Ovary (tissue), 9 donors: ENCODE results near the gene MUC2. TPM values are rescaled to one million over a fixed set of nuclear protein-coding genes. Genes with fewer than 3 reads are reported as not detected.

ENCODE experiments used
- DNase-seq, 5 donors: peaks; one replicate each; pipeline ENCODE4 v3.0.0-alpha.2; 2019 to 2020
- H3K27ac ChIP-seq, 2 donors: fragments of 200-600 bp; one replicate each; pipeline versions ENCODE4 v1.5.1 to v1.8.0; 2019 to 2022
- H3K27me3 ChIP-seq: fragments of 200-600 bp; one replicate; pipeline ENCODE4 v1.8.0; 2022
- H3K36me3 ChIP-seq: fragments of 200-600 bp; sonication (generic); one replicate; pipeline ENCODE4 v1.5.1; 2019
- H3K4me1 ChIP-seq: one replicate; pipeline ENCODE4 v1.8.1; 2013; ENCODE audit warnings: mild to moderate bottlenecking, moderate library complexity; ENCODE audit not compliant: insufficient read depth
- H3K4me3 ChIP-seq: fragments of 200-600 bp; sonication (generic); one replicate; pipeline ENCODE4 v1.5.1; 2017
- H3K9me3 ChIP-seq, 2 donors: fragments of 200-600 bp in 1 of 2; sonication (generic) in 1 of 2; one replicate each; pipeline versions ENCODE4 v1.5.1 to v1.8.1; 2013 to 2019; ENCODE audit warnings: mild to moderate bottlenecking in 1 of 2, moderate library complexity in 1 of 2
- EP300 ChIP-seq: sonication (generic); formaldehyde crosslinking; IDR thresholded peaks from one replicate; pipeline ENCODE4 v1.6.1; 2017; ENCODE audit warnings: antibody characterized with exemption
- POLR2A ChIP-seq: fragments of 450-650 bp; IDR thresholded peaks from one replicate; pipeline ENCODE4 v1.6.1; 2017; ENCODE audit warnings: antibody characterized with exemption, mild to moderate bottlenecking, moderate library complexity
- WGBS, 3 donors: extraction: QIAGEN DNeasy Blood & Tissue Kit in 1 of 3; methylation state at CpG; one replicate each; pipeline versions ENCODE4 v1.1.5 to v1.1.7; 2013 to 2017; 5-methylcytosine and 5-hydroxymethylcytosine counted together
- intact Hi-C, 4 donors: fragments of 100-400 bp; cut with DNase I; formaldehyde crosslinking; loops; one replicate each; pipeline versions ENCODE4 v1.11.0 to v1.15.1; 2022 to 2023
- polyA plus RNA-seq, 2 donors: library from polyadenylated mRNA; stranded (reverse); fragments of 200-250 nt in 1 of 2; fragments of 350-450 nt in 1 of 2; fragmentation: Illumina TruSeq in 1 of 2; extraction: RNeasy Lipid Tissue Mini Kit (QIAGEN cat#74804) in 1 of 2; gene quantifications; one replicate each; pipeline ENCODE4 v1.2.3, GENCODE V29; 2013 to 2014
- total RNA-seq, 7 donors: library from RNA; depleted of rRNA in 2 of 7; stranded (reverse); fragments of >200 nt in 2 of 7; fragmentation: NEBNext Ultra II Directional in 3 of 7; extraction: Animal tissue kit (Norgen Biotek cat#: 25700) in 3 of 7; gene quantifications; one replicate each; pipeline versions ENCODE4 v1.1.0 to v1.2.4, GENCODE V29; 2016 to 2023
- TF ChIP-seq, protein P1 (sequence below), 3 donors: fragments of 450-650 bp in 2 of 3; fragments of 200-600 bp in 1 of 3; IDR thresholded peaks; one replicate each; pipeline versions ENCODE4 v1.5.1 to v1.8.0; 2016 to 2022; ENCODE audit warnings: antibody characterized with exemption in 3 of 3, mild to moderate bottlenecking in 1 of 3
- donor health status: DM: no; HTN: no; CAD: no; lungs with moderate emphysema.
- donor health status: DM: no; HTN: no; CAD: no.
- donor health status: Bipolar disorder and iron deficiency.
- donor health status: DM: yes; HTN: yes; CAD: no.
- donor health status: DM: no; HTN: no; CAD: no.
- donor health status: DM: yes; HTN: yes; CAD: no.

The MUC2 gene
- total and polyA plus RNA-seq, 9 donors, result 0.02 to 3.3 (median 0.10) TPM; not detected in 4

DNA sequence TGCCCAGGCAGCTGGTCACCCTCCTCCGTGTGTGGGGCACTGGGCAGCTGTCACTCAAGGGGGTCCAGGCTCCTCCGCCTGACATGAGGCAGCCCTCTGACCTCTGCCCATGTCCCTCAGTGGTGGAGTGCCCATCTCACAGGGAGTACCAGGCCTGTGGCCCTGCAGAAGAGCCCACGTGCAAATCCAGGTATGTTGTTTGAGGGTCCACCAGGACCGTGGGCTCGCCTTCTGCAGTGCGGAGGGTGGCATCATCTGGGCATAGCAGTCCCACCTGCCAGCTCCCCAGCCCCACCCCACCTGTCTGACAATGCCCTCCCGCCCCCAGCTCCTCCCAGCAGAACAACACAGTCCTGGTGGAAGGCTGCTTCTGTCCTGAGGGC lies 30.5 kb downstream of the MUC2 start:
- no peaks in the 10 kb centered on the region for H3K4me1 ChIP-seq
- intact Hi-C loops, result no loop called here
- H3K27me3 ChIP-seq, result no peaks in the 10 kb centered on the region
- H3K9me3 ChIP-seq, result no peaks in the 10 kb centered on the region
- no peak overlapping the region for H3K27ac ChIP-seq
- TF ChIP-seq, protein P1, sequence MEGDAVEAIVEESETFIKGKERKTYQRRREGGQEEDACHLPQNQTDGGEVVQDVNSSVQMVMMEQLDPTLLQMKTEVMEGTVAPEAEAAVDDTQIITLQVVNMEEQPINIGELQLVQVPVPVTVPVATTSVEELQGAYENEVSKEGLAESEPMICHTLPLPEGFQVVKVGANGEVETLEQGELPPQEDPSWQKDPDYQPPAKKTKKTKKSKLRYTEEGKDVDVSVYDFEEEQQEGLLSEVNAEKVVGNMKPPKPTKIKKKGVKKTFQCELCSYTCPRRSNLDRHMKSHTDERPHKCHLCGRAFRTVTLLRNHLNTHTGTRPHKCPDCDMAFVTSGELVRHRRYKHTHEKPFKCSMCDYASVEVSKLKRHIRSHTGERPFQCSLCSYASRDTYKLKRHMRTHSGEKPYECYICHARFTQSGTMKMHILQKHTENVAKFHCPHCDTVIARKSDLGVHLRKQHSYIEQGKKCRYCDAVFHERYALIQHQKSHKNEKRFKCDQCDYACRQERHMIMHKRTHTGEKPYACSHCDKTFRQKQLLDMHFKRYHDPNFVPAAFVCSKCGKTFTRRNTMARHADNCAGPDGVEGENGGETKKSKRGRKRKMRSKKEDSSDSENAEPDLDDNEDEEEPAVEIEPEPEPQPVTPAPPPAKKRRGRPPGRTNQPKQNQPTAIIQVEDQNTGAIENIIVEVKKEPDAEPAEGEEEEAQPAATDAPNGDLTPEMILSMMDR (IDR thresholded peaks at IDR 0.05), result no peak
- TF ChIP-seq EP300 (no peak), POLR2A (no peak)
- WGBS, 3 donors, result 88 to 95% (median 91%) methylated on average over 4 to 7 of the region's 7 CpGs
- H3K4me3 ChIP-seq, result no peak overlapping the region
- H3K36me3 ChIP-seq, result no peaks in the 10 kb centered on the region
- DNase-seq, result no peak

GRCh38 chr11:1106387-1106786 lies 31.7 kb downstream of the MUC2 start:
- Histone ChIP-seq H3K36me3 (no peaks in the 10 kb centered on the region), H3K27me3 (no peaks in the 10 kb centered on the region), H3K4me3 (no peak overlapping the region), H3K9me3 (no peaks in the 10 kb centered on the region), H3K4me1 (no peaks in the 10 kb centered on the region), H3K27ac (no peak overlapping the region)
- DNase-seq, result no peak
- WGBS, 3 donors, result 90 to 95% (median 93%) methylated on average over 1 of the region's 1 CpG
- intact Hi-C loops, result no loop called here
- TF ChIP-seq EP300 (no peak), POLR2A (no peak)
- TF ChIP-seq, protein P1 (IDR thresholded peaks at IDR 0.05), result no peak

GRCh38 chr11:1107316-1108245 lies 32.9 kb downstream of the MUC2 start:
- no peak overlapping the region for H3K27ac ChIP-seq
- no peaks in the 10 kb centered on the region for H3K27me3 ChIP-seq
- H3K4me1 ChIP-seq, result no peaks in the 10 kb centered on the region
- intact Hi-C loops, result no loop called here
- TF ChIP-seq, protein P1 (IDR thresholded peaks at IDR 0.05), result no peak
- TF ChIP-seq POLR2A (no peak), EP300 (no peak)
- no peak for DNase-seq
- no peaks in the 10 kb centered on the region for H3K9me3 ChIP-seq
- no peak overlapping the region for H3K4me3 ChIP-seq
- 68 to 84% (median 72%) methylated on average over 30 to 32 of the region's 32 CpGs for WGBS, 3 donors
- H3K36me3 ChIP-seq, result no peaks in the 10 kb centered on the region

- H3K9me3 ChIP-seq, result no peaks in the 10 kb centered on the region
- TF ChIP-seq EP300 (no peak), POLR2A (no peak)
- TF ChIP-seq, protein P1 (IDR thresholded peaks at IDR 0.05), result no peak
- intact Hi-C loops, result no loop called here
These were observed 33.7 kb downstream of the MUC2 start for GRCh38 chr11:1108246-1108900.

More at GRCh38 chr11:1108246-1108900, 33.7 kb downstream of the MUC2 start:
- H3K4me3 ChIP-seq, result no peak overlapping the region
- DNase-seq, result no peak
- no peaks in the 10 kb centered on the region for H3K4me1 ChIP-seq
- H3K27ac ChIP-seq, result no peak overlapping the region
- H3K36me3 ChIP-seq, result no peaks in the 10 kb centered on the region
- WGBS, 3 donors, result 77 to 80% (median 77%) methylated on average over 27 to 29 of the region's 29 CpGs
- no peaks in the 10 kb centered on the region for H3K27me3 ChIP-seq
